DMS53 treated with DMSO at 0.1 percent for 48 hours (cell line): ENCODE results near the gene HMX2.

Experiments
- DNase-seq: peaks from one replicate; lab custom pipeline; 2025; ENCODE audit not compliant: unreplicated experiment; lab: John Stamatoyannopoulos, UW

The HMX2 gene

DNA sequence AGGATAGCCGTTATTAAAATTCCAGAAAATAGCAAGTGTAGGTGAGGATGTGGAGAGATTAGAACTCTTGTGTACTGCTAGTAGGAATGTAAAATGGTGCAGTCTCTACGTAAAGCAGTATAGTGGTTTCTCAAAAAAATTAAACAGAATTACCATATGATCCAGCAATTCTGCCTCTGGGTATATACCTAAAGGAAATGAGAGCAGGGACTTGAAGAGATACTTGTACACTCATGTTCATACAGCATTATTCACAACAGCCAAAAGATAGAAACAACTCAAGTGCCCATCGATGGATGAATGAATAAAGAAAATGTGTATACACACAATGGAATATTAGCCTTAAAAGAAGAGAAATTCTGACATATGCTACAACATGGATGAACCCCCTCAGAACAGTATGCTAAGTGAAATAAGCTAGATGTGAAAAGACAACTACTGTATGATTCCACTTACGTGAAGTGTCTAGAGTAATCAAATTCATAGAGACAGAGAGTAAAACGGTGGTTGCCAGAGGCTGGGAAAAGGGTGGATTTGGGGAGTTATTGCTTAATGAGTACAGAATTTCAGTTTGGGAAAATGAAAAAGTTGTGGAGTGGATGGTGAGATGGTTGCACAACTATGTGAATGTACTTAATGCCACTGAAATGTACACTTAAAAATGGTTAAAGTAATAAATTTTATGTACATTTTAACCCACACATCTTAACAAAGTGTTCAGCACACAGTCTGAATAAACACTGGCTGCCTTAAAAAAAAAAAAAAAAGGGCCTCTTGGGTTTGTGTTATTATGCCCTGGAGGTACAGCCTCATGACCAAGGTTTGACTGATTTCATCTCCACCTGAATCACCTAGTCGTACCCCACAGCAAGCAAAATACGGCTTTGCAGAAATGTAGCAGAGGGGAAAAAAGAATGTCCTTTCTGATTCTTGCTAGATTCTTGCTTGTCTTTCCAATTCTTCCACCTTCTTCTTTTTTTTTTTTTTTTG lies 32.5 kb downstream of the HMX2 start:
- DNase-seq, result no peak

GRCh38 chr10:123183724-123184123 lies 35.8 kb downstream of the HMX2 start:
- no peak for DNase-seq

- DNase-seq, result no peak
These were observed 39.8 kb downstream of the HMX2 start for GRCh38 chr10:123187781-123188180.

DNA sequence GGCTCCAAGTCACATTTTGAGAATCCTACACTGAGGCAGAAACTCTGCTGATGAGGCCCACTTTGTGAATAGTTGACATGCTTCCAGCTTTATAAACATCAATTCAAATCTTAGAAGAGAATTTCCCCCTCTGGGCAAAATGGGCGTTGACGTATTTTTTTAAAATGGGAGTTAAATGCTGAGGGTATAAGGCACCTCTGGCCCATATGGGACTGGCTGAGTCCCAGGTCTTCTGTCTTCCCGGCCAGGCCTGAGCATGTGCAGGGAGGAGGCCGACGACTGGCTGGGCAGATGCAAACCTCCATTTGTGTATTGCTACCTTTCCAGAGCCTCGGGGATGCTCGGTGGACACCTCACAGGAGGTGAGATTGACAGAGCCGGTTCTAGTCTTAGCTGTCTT lies 44.0 kb downstream of the HMX2 start:
- DNase-seq, result no peak

GRCh38 chr10:123194056-123194455 lies 46.1 kb downstream of the HMX2 start:
- no peak for DNase-seq
